ENCODE data around the gene AGER.

The AGER gene

DNA sequence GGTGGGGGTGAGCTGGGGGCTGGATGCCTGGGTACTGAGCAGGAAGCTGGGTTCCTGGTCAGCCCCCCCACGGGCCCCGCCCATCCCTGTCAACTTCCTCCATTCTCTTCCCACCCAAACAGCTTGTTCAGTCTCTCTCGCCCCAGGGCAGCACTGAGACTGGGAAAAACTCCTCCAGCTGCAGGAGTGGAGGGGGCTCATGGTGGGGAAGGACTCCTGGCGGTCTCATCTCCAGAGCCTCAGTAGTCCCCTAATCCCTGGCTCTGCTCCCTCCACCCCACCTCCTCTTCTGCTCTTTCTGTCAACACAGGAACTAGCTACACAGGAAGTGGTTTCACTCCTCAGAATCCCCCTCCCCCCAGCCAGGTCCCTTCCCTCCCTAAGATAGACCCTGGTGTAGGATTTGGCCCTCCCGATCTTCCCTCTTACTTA, 8.6 kb upstream of the AGER start, which contains the start of gene GPSM3:
Gene GPSM3, minus strand, starts transcription at position 36 of the 432 bp plus-strand sequence. CDS start 130 bp downstream, outside the sequence.
- peaks cover 11% of the 10 kb centered on the region for H3K4me1 ChIP-seq (ENCODE audit: insufficient read depth, poor library complexity, severe bottlenecking)

GRCh38 chr6:32191696-32192607, 7.9 kb upstream of the AGER start:
- Histone ChIP-seq H3K4me3 (ENCODE audit: severe bottlenecking) (no peak overlapping the region), H3K36me3 (ENCODE audit: low read depth) (peaks cover 14% of the 10 kb centered on the region)
- no peak for DNase-seq (ENCODE audit: low spot score)

More for the DNA sequence above, 8.6 kb upstream of the AGER start, which contains the start of gene GPSM3:
- TF ChIP-seq, protein P1, sequence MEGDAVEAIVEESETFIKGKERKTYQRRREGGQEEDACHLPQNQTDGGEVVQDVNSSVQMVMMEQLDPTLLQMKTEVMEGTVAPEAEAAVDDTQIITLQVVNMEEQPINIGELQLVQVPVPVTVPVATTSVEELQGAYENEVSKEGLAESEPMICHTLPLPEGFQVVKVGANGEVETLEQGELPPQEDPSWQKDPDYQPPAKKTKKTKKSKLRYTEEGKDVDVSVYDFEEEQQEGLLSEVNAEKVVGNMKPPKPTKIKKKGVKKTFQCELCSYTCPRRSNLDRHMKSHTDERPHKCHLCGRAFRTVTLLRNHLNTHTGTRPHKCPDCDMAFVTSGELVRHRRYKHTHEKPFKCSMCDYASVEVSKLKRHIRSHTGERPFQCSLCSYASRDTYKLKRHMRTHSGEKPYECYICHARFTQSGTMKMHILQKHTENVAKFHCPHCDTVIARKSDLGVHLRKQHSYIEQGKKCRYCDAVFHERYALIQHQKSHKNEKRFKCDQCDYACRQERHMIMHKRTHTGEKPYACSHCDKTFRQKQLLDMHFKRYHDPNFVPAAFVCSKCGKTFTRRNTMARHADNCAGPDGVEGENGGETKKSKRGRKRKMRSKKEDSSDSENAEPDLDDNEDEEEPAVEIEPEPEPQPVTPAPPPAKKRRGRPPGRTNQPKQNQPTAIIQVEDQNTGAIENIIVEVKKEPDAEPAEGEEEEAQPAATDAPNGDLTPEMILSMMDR (IDR thresholded peaks at IDR 0.05; ENCODE audit: poor library complexity, severe bottlenecking), result no peak
- no peaks in the 10 kb centered on the region for H3K9me3 ChIP-seq (ENCODE audit: severe bottlenecking)
- H3K4me3 ChIP-seq (ENCODE audit: severe bottlenecking), result no peak within 1 kb of the TSS
- no peaks in the 10 kb centered on the region for H3K27me3 ChIP-seq (ENCODE audit: insufficient read depth, poor library complexity, severe bottlenecking)
- peaks cover 7% of the 10 kb centered on the region for H3K36me3 ChIP-seq (ENCODE audit: low read depth)
- ATAC-seq (ENCODE audit: low read depth) (no peak), DNase-seq (ENCODE audit: low spot score) (no peak)
- H3K27ac ChIP-seq (ENCODE audit: poor library complexity, severe bottlenecking), result peak within 1 kb of the TSS; percentile 81

GRCh38 chr6:32190911-32191677, 7.0 kb upstream of the AGER start:
- Histone ChIP-seq H3K9me3 (ENCODE audit: severe bottlenecking) (no peaks in the 10 kb centered on the region), H3K4me1 (ENCODE audit: insufficient read depth, poor library complexity, severe bottlenecking) (peaks cover 11% of the 10 kb centered on the region), H3K27ac (ENCODE audit: poor library complexity, severe bottlenecking) (peak overlapping the region; percentile 81), H3K27me3 (ENCODE audit: insufficient read depth, poor library complexity, severe bottlenecking) (no peaks in the 10 kb centered on the region), H3K36me3 (ENCODE audit: low read depth) (peaks cover 18% of the 10 kb centered on the region), H3K4me3 (ENCODE audit: severe bottlenecking) (no peak overlapping the region)
- ATAC-seq (ENCODE audit: low read depth) (no peak), DNase-seq (ENCODE audit: low spot score) (no peak)
- TF ChIP-seq, protein P1 (IDR thresholded peaks at IDR 0.05; ENCODE audit: poor library complexity, severe bottlenecking), result no peak

More at GRCh38 chr6:32191696-32192607, 7.9 kb upstream of the AGER start:
- TF ChIP-seq, protein P1 (IDR thresholded peaks at IDR 0.05; ENCODE audit: poor library complexity, severe bottlenecking), result no peak
- Histone ChIP-seq H3K9me3 (ENCODE audit: severe bottlenecking) (no peaks in the 10 kb centered on the region), H3K4me1 (ENCODE audit: insufficient read depth, poor library complexity, severe bottlenecking) (peaks cover 11% of the 10 kb centered on the region), H3K27ac (ENCODE audit: poor library complexity, severe bottlenecking) (peak overlapping the region; percentile 81), H3K27me3 (ENCODE audit: insufficient read depth, poor library complexity, severe bottlenecking) (no peaks in the 10 kb centered on the region)
- no peak for ATAC-seq (ENCODE audit: low read depth)

GRCh38 chr6:32190054-32190851, 6.2 kb upstream of the AGER start, which contains the start of gene PBX2:
PBX2 (minus strand) TSS chr6:32190202; CDS start chr6:32189915, 287 bp downstream.
- ATAC-seq (ENCODE audit: low read depth), result peak; percentile 56
- peaks cover 11% of the 10 kb centered on the region for H3K4me1 ChIP-seq (ENCODE audit: insufficient read depth, poor library complexity, severe bottlenecking)

More at GRCh38 chr6:32190054-32190851, 6.2 kb upstream of the AGER start, which contains the start of gene PBX2:
- Histone ChIP-seq H3K27me3 (ENCODE audit: insufficient read depth, poor library complexity, severe bottlenecking) (no peaks in the 10 kb centered on the region), H3K9me3 (ENCODE audit: severe bottlenecking) (no peaks in the 10 kb centered on the region), H3K36me3 (ENCODE audit: low read depth) (peaks cover 18% of the 10 kb centered on the region), H3K4me3 (ENCODE audit: severe bottlenecking) (peak within 1 kb of the TSS; percentile 70), H3K27ac (ENCODE audit: poor library complexity, severe bottlenecking) (peak within 1 kb of the TSS; percentile 81)
- TF ChIP-seq, protein P1 (IDR thresholded peaks at IDR 0.05; ENCODE audit: poor library complexity, severe bottlenecking), result no peak
- no peak for DNase-seq (ENCODE audit: low spot score)
